Fibroblast of mammary gland (primary cell): ENCODE results near the gene FAM114A2.
"Not testable (repeated sequence)": the region's sequence is repeated elsewhere in the genome, so short reads cannot be mapped to it uniquely, and the experiment has no call there.

Experiments used
- DNase-seq: peaks from one replicate; pipeline ENCODE4 v3.0.0-alpha.2; 2010; ENCODE audit warnings: low read depth
- H3K4me3 ChIP-seq: 2 replicates; pipeline ENCODE4 v1.5.1; 2011; ENCODE audit warnings: low read depth, mild to moderate bottlenecking, low read length, moderate library complexity; ENCODE audit not compliant: control insufficient read depth
- TF ChIP-seq, protein P1 (sequence below): conservative IDR thresholded peaks from 2 replicates; pipeline ENCODE4 v1.5.1; 2011; ENCODE audit warnings: low read depth, low read length, inconsistent platforms; ENCODE audit not compliant: control insufficient read depth, insufficient read depth

Gene FAM114A2

DNA sequence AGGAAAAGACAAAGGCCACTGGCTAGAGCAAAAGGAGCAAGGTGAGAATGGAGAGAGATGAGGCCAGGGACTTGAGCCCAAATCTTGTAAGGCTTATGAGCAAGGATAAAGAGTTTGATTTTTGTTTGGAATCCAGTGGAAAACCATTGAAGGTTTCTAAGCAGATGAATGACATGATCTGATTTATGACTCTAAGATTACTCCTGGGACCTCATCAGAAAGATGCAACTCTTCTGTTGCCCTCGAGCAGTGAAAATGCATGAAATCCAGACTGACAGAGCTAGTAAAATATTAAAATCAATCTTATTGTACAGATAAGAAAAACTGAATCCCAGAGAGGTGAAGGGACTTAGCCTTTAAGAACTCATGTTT is 734 bp upstream of the FAM114A2 start:
- DNase-seq: no peak
- TF ChIP-seq, protein P1, sequence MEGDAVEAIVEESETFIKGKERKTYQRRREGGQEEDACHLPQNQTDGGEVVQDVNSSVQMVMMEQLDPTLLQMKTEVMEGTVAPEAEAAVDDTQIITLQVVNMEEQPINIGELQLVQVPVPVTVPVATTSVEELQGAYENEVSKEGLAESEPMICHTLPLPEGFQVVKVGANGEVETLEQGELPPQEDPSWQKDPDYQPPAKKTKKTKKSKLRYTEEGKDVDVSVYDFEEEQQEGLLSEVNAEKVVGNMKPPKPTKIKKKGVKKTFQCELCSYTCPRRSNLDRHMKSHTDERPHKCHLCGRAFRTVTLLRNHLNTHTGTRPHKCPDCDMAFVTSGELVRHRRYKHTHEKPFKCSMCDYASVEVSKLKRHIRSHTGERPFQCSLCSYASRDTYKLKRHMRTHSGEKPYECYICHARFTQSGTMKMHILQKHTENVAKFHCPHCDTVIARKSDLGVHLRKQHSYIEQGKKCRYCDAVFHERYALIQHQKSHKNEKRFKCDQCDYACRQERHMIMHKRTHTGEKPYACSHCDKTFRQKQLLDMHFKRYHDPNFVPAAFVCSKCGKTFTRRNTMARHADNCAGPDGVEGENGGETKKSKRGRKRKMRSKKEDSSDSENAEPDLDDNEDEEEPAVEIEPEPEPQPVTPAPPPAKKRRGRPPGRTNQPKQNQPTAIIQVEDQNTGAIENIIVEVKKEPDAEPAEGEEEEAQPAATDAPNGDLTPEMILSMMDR: no peak
- H3K4me3 ChIP-seq: peak overlapping the region; percentile 95

DNA sequence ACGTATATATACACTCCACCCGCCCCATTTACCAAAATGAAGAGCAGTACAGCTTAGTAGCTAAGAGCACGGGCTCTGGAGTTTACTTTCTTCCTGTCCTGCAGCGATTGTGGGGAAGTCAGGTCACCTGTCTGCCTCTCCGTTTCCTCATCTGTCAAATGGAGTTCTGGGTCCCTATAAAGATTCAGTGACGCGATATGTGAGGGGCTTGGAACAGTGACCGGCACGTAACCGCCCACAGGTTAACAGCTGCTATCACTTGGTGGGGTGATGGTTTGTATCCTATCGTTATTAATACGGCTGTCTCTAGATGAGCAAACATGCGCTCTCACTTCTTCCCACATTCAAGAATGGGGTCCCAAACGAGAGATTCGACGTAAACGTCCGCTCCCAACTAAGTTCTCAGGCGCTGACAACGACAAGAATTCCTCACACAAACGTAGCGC is 426 bp downstream of the FAM114A2 start:
- TF ChIP-seq, protein P1: no peak
- peak; percentile 30 for DNase-seq
- peak overlapping the region; percentile 95 for H3K4me3 ChIP-seq

DNA sequence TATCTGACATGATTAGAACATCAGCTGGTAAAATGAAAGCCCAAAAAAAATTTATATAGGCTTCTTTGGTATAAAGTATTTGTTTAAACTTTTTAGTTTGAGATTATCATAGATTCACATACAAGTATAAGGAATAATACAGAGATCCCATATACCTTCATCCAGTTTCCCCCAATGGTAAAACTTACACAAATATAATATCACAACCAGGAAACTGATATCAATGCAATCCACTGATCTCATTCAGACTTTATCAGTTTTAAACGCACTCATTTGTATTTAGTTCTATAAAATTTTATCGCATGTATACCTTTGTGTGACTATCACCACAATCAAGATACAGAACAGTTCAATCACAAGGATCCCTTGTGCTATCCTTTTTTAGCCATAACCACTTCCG is 3.8 kb downstream of the FAM114A2 start:
- no peak for DNase-seq
- H3K4me3 ChIP-seq: no peak overlapping the region
- TF ChIP-seq, protein P1: no peak

DNA sequence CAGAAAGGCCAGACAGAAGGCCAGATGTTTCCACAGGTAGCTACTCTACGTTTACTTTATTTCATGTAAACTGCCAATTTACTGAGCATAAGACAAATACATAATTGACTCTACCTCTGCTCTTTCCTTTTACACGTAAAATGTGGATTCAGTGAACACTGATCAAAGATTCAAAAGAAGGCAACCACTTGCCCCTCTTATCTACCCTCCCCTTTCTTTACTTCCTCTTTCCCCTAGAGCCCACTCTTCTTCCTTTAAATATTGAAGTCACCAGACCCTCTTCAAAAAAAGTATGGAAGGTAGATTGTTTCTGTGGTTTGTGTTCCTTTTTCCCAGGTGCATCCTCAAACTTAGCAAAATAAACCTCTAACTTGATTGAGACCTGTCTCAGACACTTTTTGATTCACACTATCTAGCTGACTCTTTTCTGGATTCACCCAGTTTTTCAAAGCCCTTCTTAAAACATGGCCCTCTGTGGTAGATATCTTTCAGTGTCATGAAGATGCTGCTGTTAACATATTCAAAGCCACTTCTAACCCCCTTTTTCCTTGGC is 6.7 kb downstream of the FAM114A2 start:
- DNase-seq: no peak
- TF ChIP-seq, protein P1: no peak
- H3K4me3 ChIP-seq: no peak overlapping the region

DNA sequence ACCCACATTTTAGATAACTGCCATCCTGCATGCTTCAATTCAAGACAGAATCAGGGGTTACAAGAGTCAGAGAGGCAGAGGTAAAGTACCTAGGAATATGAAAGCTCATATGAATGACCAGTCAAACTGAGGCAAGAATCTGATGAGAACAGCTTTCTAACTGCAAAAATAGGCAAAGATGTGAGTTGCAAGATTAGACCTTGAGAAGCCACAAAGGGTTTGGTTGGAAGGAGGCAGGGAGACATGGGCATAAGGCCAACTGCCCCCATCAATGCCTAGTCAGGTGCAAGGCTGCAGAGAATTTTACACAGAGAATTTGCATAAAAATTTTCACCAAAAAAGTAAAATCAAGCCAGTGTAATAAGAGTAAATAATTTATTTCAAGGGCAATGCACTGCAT is 12.8 kb downstream of the FAM114A2 start:
- DNase-seq: no peak
- no peak overlapping the region for H3K4me3 ChIP-seq
- TF ChIP-seq, protein P1: no peak

DNA sequence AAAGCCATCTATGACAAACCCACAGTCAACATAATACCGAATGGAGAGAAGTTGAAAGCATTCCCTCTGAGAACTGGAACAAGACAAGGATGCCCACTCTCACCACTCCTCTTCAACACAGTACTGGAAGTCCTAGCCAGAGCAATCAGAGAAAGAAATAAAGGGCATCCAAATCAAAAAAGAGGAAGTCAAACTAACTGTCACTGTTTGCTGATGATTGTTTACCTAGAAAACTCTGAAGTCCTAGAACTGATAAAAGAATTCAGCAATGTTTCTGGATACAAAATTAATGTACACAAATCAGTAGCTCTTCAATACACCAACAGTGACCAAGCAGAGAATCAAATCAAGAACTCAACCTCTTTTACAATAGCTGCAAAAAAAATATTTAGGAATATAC is 19.8 kb downstream of the FAM114A2 start:
- DNase-seq: not testable (repeated sequence)

DNA sequence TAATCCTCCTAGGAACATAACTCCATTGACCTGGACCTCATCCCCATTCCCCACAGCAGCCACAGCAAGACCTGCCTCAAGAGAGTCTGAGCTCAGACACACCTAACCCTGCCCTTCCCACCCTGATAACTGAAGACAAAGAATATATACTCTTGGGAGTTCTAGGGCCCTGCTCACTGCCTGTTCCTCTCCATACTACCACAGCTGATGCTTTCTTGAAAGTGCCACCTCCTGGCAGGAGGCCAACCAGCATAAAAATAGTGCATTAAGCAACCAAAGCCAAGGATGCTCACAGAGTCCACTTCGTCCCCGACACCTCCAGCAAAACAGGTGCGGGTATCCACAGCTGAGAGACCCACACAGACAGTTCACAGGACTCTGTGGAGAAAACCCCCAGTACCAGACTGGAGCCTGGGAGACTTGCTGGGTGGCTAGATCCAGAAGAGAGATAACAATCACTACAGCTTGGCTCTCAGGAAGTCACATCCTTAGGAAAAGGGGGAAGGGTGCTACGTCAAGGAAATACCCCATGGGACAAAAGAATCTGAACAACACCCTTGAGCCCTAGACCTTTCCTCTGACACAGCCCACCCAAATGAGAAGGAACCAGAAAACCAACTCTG is 23.5 kb downstream of the FAM114A2 start:
- TF ChIP-seq, protein P1: no peak
- H3K4me3 ChIP-seq: no peak overlapping the region
- DNase-seq: no peak

More for the DNA sequence above, 19.8 kb downstream of the FAM114A2 start:
- not testable (repeated sequence) for H3K4me3 ChIP-seq
